Measurements from ENCODE around the gene ARFIP2. TPM values are rescaled to one million over a fixed set of nuclear protein-coding genes. Genes with fewer than 3 reads are reported as not detected.

ARFIP2 gene
- total and polyA plus RNA-seq, 2 of the 8 experiments (the other 6 are each of a cell fraction or from before 2014, with no cell fraction given) = 48.3 to 48.7 TPM

DNA sequence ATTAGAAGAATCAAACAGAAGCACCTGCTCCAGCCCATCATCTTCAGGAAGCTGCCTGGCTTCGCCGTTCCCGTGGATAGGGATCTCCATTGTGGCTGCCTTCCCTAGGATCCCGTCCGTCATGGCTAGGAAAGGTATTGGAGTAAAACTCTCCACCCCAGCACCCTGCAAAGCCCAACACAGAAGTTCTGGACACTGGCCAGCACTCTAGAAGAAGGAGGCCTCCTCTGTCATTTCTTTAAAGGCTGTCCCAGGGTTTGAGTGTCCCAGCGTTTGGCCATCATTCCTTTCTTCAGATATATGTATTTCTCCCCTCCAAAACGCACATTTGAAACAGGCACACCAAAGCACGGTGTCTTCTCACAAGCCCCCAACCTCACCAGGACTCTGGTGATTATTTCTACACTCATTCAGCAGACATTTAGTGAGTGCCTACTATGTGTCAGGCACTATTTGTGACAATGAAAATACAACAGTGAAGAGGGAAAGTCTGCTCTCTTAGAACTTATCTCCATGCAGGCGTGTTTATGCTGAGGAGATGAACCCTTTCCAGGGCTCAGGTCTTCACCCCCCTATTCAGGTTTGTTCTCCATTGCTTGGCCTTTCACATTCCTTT is 724 bp downstream of the ARFIP2 start:
- H3K36me3 ChIP-seq (ENCODE audit: control insufficient read depth in 2 of 4, insufficient read depth in 4 of 4, low read length in 3 of 4) = peaks cover 20 to 63% (median 38%) of the 10 kb centered on the region in 4 experiments
- H4K5ac ChIP-seq (ENCODE audit: insufficient read length, low read depth, low read length) = no peak overlapping the region
- no peaks in the 10 kb centered on the region for H3K9me3 ChIP-seq (ENCODE audit: insufficient read depth in 2 of 2, low read depth in 1 of 2, low read length in 1 of 2)
- 0 out of 2 replicates have a peak overlapping the region, but pooled peaks have one; percentile 42 for H2AK5ac ChIP-seq (ENCODE audit: low read depth, low read length)
- DNase-seq (ENCODE audit: low read depth in 1 of 2, low spot score in 2 of 2) (no peak), FAIRE-seq (no peak)
- H3K79me1 ChIP-seq (ENCODE audit: low read depth, low read length) = peaks cover 14% of the 10 kb centered on the region
- H3K56ac ChIP-seq (replicated peaks; ENCODE audit: insufficient read length, low read depth, low read length) = no peak overlapping the region
- H2BK120ac ChIP-seq (replicated peaks; ENCODE audit: low read depth, low read length) = no peak overlapping the region
- CTCF ChIA-PET (ENCODE audit: partially characterized antibody) = interaction anchor here (1.1 kb wide), 1 partner anchor 37 kb away, joined by 4 read pairs; no protein-coding TSS in a partner anchor
- H4K20me1 ChIP-seq (replicated peaks in 1 of 2; ENCODE audit: control insufficient read depth in 1 of 2, insufficient read depth in 2 of 2, low read length in 2 of 2) = peaks cover 1 to 12% of the 10 kb centered on the region in 2 experiments
- no peak overlapping the region for H3K14ac ChIP-seq (ENCODE audit: insufficient read length)
- H3K23me2 ChIP-seq (ENCODE audit: low read depth, low read length) = peaks cover 11% of the 10 kb centered on the region
- WGBS, 2 experiments (ENCODE audit: extremely low coverage in 1 of 2, insufficient coverage in 1 of 2, insufficient read length in 1 of 2, insufficient replicate concordance in 2 of 2, low coverage in 1 of 2, low lambda C conversion rate in 2 of 2, missing lambda C conversion rate in 1 of 2) = 71% methylated on average over 9 of the region's 9 CpGs; no CpG with 5 or more reads in 1 of the 2 experiments
- H3K27ac ChIP-seq (ENCODE audit: low read depth, low read length) = peak overlapping the region; percentile 93
- H4K8ac ChIP-seq (ENCODE audit: extremely low read depth, insufficient read depth, low read length) = no peak overlapping the region
- H3K4me2 ChIP-seq (ENCODE audit: insufficient read depth in 1 of 2, low read depth in 2 of 2, low read length in 2 of 2) = peak overlapping the region; percentile 90 to 99
- no peak overlapping the region for H4K91ac ChIP-seq (replicated peaks; ENCODE audit: insufficient read length, low read length)
- H3K27me3 ChIP-seq (replicated peaks in 1 of 4; ENCODE audit: control insufficient read depth in 3 of 4, extremely low read depth in 1 of 4, insufficient read depth in 3 of 4, low read length in 3 of 4) = no peaks in the 10 kb centered on the region
- H3K4ac ChIP-seq (replicated peaks; ENCODE audit: insufficient read length, low read depth, low read length) = no peak overlapping the region
- no peak overlapping the region for H3K23ac ChIP-seq (ENCODE audit: insufficient read length)
- H3K79me2 ChIP-seq (ENCODE audit: control insufficient read depth in 1 of 2, insufficient read depth in 2 of 2, low read length in 2 of 2) = peaks cover 14 to 39% of the 10 kb centered on the region in 2 experiments
- no peak overlapping the region for H2AFZ ChIP-seq (ENCODE audit: low read length)
- 0 out of 2 replicates have a peak overlapping the region, but pooled peaks have one; percentile 81 for H3K18ac ChIP-seq (ENCODE audit: extremely low read depth, low read length)
- no peak overlapping the region for H2BK12ac ChIP-seq (ENCODE audit: low read depth, low read length)
- no peak overlapping the region for H2BK20ac ChIP-seq (ENCODE audit: low read length)
- H3K4me1 ChIP-seq (replicated peaks in 1 of 4; ENCODE audit: control insufficient read depth in 3 of 4, insufficient read depth in 4 of 4, low read length in 3 of 4) = peaks cover 4 to 13% (median 5%) of the 10 kb centered on the region in 4 experiments
- peak overlapping the region; percentile 92; the same call in 1 of the 2 replicates for H2BK5ac ChIP-seq (ENCODE audit: low read depth, low read length)
- POLR2A ChIA-PET (ENCODE audit: partially characterized antibody) = no interaction called here
- H3K4me3 ChIP-seq (ENCODE audit: extremely low read depth in 1 of 4, insufficient read depth in 2 of 4, low read depth in 3 of 4, low read length in 4 of 4) = peak overlapping the region; percentile 89 to 100 (median 100)
- peak overlapping the region; percentile 59 to 96 (median 94) for H3K9ac ChIP-seq (replicated peaks in 1 of 4; ENCODE audit: extremely low read depth in 1 of 4, low read depth in 3 of 4, low read length in 3 of 4)
- 0 out of 2 replicates have a peak overlapping the region, but pooled peaks have one; percentile 61 for H2BK15ac ChIP-seq (ENCODE audit: low read length)
- TF ChIP-seq RAD21 (IDR thresholded peaks at IDR 0.05 in 1 of 2, conservative IDR thresholded peaks at IDR 0.05 in 1 of 2; ENCODE audit: low read depth in 2 of 2, low read length in 2 of 2) (no peak), TCF12 (IDR thresholded peaks at IDR 0.05; ENCODE audit: low read depth, low read length) (no peak), CHD2 (IDR thresholded peaks at IDR 0.05; ENCODE audit: low read length) (no peak), PHF8 (conservative IDR thresholded peaks at IDR 0.05; ENCODE audit: low read depth, low read length) (no peak), CHD1 (IDR thresholded peaks at IDR 0.05; ENCODE audit: low read depth, low read length) (no peak), JUN (IDR thresholded peaks at IDR 0.05; ENCODE audit: low read depth, low read length) (no peak)
- TF ChIP-seq, protein P1, sequence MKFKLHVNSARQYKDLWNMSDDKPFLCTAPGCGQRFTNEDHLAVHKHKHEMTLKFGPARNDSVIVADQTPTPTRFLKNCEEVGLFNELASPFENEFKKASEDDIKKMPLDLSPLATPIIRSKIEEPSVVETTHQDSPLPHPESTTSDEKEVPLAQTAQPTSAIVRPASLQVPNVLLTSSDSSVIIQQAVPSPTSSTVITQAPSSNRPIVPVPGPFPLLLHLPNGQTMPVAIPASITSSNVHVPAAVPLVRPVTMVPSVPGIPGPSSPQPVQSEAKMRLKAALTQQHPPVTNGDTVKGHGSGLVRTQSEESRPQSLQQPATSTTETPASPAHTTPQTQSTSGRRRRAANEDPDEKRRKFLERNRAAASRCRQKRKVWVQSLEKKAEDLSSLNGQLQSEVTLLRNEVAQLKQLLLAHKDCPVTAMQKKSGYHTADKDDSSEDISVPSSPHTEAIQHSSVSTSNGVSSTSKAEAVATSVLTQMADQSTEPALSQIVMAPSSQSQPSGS (IDR thresholded peaks at IDR 0.05; ENCODE audit: low read length) = no peak
- TF ChIP-seq, protein P2, sequence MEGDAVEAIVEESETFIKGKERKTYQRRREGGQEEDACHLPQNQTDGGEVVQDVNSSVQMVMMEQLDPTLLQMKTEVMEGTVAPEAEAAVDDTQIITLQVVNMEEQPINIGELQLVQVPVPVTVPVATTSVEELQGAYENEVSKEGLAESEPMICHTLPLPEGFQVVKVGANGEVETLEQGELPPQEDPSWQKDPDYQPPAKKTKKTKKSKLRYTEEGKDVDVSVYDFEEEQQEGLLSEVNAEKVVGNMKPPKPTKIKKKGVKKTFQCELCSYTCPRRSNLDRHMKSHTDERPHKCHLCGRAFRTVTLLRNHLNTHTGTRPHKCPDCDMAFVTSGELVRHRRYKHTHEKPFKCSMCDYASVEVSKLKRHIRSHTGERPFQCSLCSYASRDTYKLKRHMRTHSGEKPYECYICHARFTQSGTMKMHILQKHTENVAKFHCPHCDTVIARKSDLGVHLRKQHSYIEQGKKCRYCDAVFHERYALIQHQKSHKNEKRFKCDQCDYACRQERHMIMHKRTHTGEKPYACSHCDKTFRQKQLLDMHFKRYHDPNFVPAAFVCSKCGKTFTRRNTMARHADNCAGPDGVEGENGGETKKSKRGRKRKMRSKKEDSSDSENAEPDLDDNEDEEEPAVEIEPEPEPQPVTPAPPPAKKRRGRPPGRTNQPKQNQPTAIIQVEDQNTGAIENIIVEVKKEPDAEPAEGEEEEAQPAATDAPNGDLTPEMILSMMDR (IDR thresholded peaks at IDR 0.05; ENCODE audit: control extremely low read depth in 1 of 3, insufficient read depth in 1 of 3, low read depth in 1 of 3, low read length in 3 of 3) = no peak
